PC-9 (cell line): ENCODE results near the gene STARD10. TPM values are rescaled to one million over a fixed set of nuclear protein-coding genes. Genes with fewer than 3 reads are reported as not detected.

Experiments
- BruUV-seq: library from RNA; stranded (reverse); fragments of 400-500 nt; replicated peaks from 2 replicates; lab custom pipeline; 2021; lab: Mats Ljungman, UMichigan
- CTCF ChIA-PET: fragments of 300-600 bp; sonication (Branson Sonifier 250); formaldehyde crosslinking; loops from one replicate; lab custom pipeline; 2022; ENCODE audit warnings: antibody characterized with exemption; lab: Charles Lee
- POLR2A ChIA-PET: fragments of 300-600 bp; sonication (Branson Sonifier 250); formaldehyde crosslinking; loops from one replicate; lab custom pipeline; 2022; ENCODE audit warnings: antibody characterized with exemption; ENCODE audit not compliant: unreplicated experiment; lab: Charles Lee
- DNase-seq, 2 experiments: peaks; one replicate each; pipeline versions ENCODE4 v3.0.0 to v3.0.0-alpha.2; 2015 to 2022; ENCODE audit warnings: mixed read lengths in 1 of 2
- H2AFZ ChIP-seq: fragments of 200-600 bp; sonication (generic); 2 replicates; pipeline ENCODE4 v1.8.1; 2017; ENCODE audit warnings: antibody characterized with exemption
- H3F3A ChIP-seq: fragments of 200-600 bp; sonication (generic); 2 replicates; pipeline ENCODE4 v1.8.1; 2017; ENCODE audit warnings: antibody characterized with exemption, mild to moderate bottlenecking, low read depth; ENCODE audit not compliant: insufficient read depth
- H3K27ac ChIP-seq: fragments of 200-600 bp; sonication (generic); 2 replicates; pipeline ENCODE4 v1.6.1; 2016; ENCODE audit warnings: mixed run types
- H3K27me3 ChIP-seq: fragments of 200-600 bp; sonication (generic); 2 replicates; pipeline ENCODE4 v1.6.1; 2016; ENCODE audit warnings: low read depth, mixed run types; ENCODE audit not compliant: insufficient read depth
- H3K36me3 ChIP-seq: fragments of 200-600 bp; sonication (generic); 2 replicates; pipeline ENCODE4 v1.6.1; 2016; ENCODE audit warnings: low read depth, mixed run types
- H3K4me1 ChIP-seq: fragments of 200-600 bp; sonication (generic); replicated peaks from 2 replicates; pipeline ENCODE4 v1.6.1; 2016; ENCODE audit warnings: mixed run types; ENCODE audit not compliant: insufficient read depth
- H3K4me2 ChIP-seq: fragments of 200-600 bp; sonication (generic); 2 replicates; pipeline ENCODE4 v1.6.1; 2017; ENCODE audit warnings: mixed run types
- H3K4me3 ChIP-seq: fragments of 200-600 bp; sonication (generic); 2 replicates; pipeline ENCODE4 v1.6.1; 2016; ENCODE audit warnings: mixed run types
- H3K79me2 ChIP-seq: fragments of 200-600 bp; sonication (generic); 2 replicates; pipeline ENCODE4 v1.6.1; 2017; ENCODE audit warnings: low read depth, mixed run types
- H3K9me2 ChIP-seq: fragments of 200-600 bp; sonication (generic); 2 replicates; pipeline ENCODE4 v1.8.1; 2017; ENCODE audit warnings: mild to moderate bottlenecking; ENCODE audit not compliant: insufficient read depth
- H3K9me3 ChIP-seq: fragments of 200-600 bp; sonication (generic); 2 replicates; pipeline ENCODE4 v1.8.1; 2016; ENCODE audit warnings: low read depth; ENCODE audit not compliant: insufficient read depth
- H4K20me1 ChIP-seq: fragments of 200-600 bp; sonication (generic); 2 replicates; pipeline ENCODE4 v1.8.1; 2017; ENCODE audit not compliant: insufficient read depth
- CTCF ChIP-seq: fragments of 200-600 bp; sonication (generic); conservative IDR thresholded peaks from 2 replicates; pipeline ENCODE4 v1.6.1; 2017; ENCODE audit warnings: mixed run types, antibody characterized with exemption, mild to moderate bottlenecking, moderate library complexity
- EZH2 ChIP-seq: fragments of 200-600 bp; sonication (generic); IDR thresholded peaks from 2 replicates; pipeline ENCODE4 v1.8.0; 2017; ENCODE audit warnings: antibody characterized with exemption, low read depth
- intact Hi-C: fragments of 100-400 bp; cut with micrococcal nuclease; formaldehyde crosslinking; loops from one replicate; pipeline ENCODE4 v1.10.0; 2022; ENCODE audit not compliant: unreplicated experiment
- total RNA-seq: library from RNA; stranded (reverse); gene quantifications from 2 replicates; pipeline ENCODE4 v1.2.3, GENCODE V29; 2021

The STARD10 gene
- total RNA-seq, 1 experiment from 2014 or later: 145 TPM

- peak overlapping the region; percentile 80 for H3K27ac ChIP-seq
- intact Hi-C loops: no loop called here
- H3K79me2 ChIP-seq: no peaks in the 10 kb centered on the region
- H3F3A ChIP-seq: peaks cover 61% of the 10 kb centered on the region
- CTCF ChIA-PET: interaction anchor here (0.6 to 0.7 kb wide), 2 partner anchors 268 to 315 kb away, joined by 3 read pairs; no protein-coding TSS in a partner anchor
- no peaks in the 10 kb centered on the region for H3K9me2 ChIP-seq
- no peaks in the 10 kb centered on the region for H3K9me3 ChIP-seq
- POLR2A ChIA-PET: interaction anchor here (0.6 kb wide), 2 partner anchors 34 to 46 kb away, joined by 4 to 24 read pairs; no protein-coding TSS in a partner anchor
- peak overlapping the region; percentile 2; the same call in 1 of the 2 replicates for H3K4me3 ChIP-seq
- H3K27me3 ChIP-seq: no peaks in the 10 kb centered on the region
- no TSS peak for BruUV-seq
- no peak overlapping the region for H2AFZ ChIP-seq
- H4K20me1 ChIP-seq: no peaks in the 10 kb centered on the region
- TF ChIP-seq EZH2 (no peak), CTCF (no peak)
- DNase-seq: peak; percentile 75 to 99
- peak overlapping the region; percentile 58 for H3K4me2 ChIP-seq
- H3K4me1 ChIP-seq: peaks cover 80% of the 10 kb centered on the region
- H3K36me3 ChIP-seq: no peaks in the 10 kb centered on the region
These were observed 7.3 kb downstream of the STARD10 start for GRCh38 chr11:72786305-72787215.

DNA sequence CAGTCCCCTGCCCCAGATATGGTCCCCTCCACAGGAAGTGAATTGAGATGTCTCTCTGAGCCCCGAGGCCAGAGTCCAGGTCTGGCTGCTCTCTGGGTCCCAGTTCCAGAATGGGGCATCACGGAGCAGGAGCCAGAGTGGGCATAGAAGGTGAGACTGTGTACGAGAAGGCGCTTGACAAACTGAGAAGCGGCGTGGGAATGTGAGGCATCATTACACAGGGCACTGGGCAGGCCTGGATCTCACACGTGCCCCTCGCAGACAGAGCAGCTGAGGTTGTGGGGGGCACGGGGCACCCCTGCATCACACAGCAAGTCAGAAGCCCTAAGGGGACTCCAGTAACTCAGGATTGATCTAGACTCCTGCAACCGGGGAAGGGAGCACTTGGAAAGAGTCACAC lies 9.2 kb downstream of the STARD10 start:
- peaks cover 16% of the 10 kb centered on the region for H3K79me2 ChIP-seq
- no peaks in the 10 kb centered on the region for H3K9me3 ChIP-seq
- peak overlapping the region; percentile 80 for H3K27ac ChIP-seq
- H3K36me3 ChIP-seq: no peaks in the 10 kb centered on the region; the same call in 1 of the 2 replicates
- no TSS peak for BruUV-seq
- DNase-seq: no peak
- H3K9me2 ChIP-seq: no peaks in the 10 kb centered on the region
- H2AFZ ChIP-seq: no peak overlapping the region
- H3K4me3 ChIP-seq: no peak overlapping the region
- CTCF ChIA-PET: no interaction called here
- peaks cover 79% of the 10 kb centered on the region for H3K4me1 ChIP-seq
- peaks cover 54% of the 10 kb centered on the region for H3F3A ChIP-seq
- intact Hi-C loops: no loop called here
- H4K20me1 ChIP-seq: no peaks in the 10 kb centered on the region
- peak overlapping the region; percentile 58; the same call in 1 of the 2 replicates for H3K4me2 ChIP-seq
- POLR2A ChIA-PET: no interaction called here
- no peaks in the 10 kb centered on the region for H3K27me3 ChIP-seq
- TF ChIP-seq EZH2: no peak
- TF ChIP-seq CTCF: no peak

GRCh38 chr11:72783144-72783905 lies 10.5 kb downstream of the STARD10 start:
- H3K27me3 ChIP-seq: no peaks in the 10 kb centered on the region
- no peak overlapping the region for H3K27ac ChIP-seq
- H3K4me2 ChIP-seq: peak overlapping the region; percentile 78; the same call in 1 of the 2 replicates
- no peak overlapping the region for H3K4me3 ChIP-seq
- H2AFZ ChIP-seq: no peak overlapping the region
- no peaks in the 10 kb centered on the region for H3K9me3 ChIP-seq
- H3K4me1 ChIP-seq: peaks cover 79% of the 10 kb centered on the region
- no peaks in the 10 kb centered on the region for H4K20me1 ChIP-seq
- no peak for DNase-seq
- intact Hi-C loops: no loop called here
- CTCF ChIA-PET: interaction anchor here (1.1 to 1.4 kb wide), 2 partner anchors 11 to 312 kb away, joined by 5 to 7 read pairs; partner anchors contain the start of gene STARD10
- peaks cover 9% of the 10 kb centered on the region; the same call in 1 of the 2 replicates for H3K36me3 ChIP-seq
- POLR2A ChIA-PET: no interaction called here
- no peaks in the 10 kb centered on the region for H3K9me2 ChIP-seq
- no peak for TF ChIP-seq EZH2
- no peak for TF ChIP-seq CTCF
- BruUV-seq: TSS peak; percentile 62
- peaks cover 29% of the 10 kb centered on the region for H3K79me2 ChIP-seq
- peaks cover 56% of the 10 kb centered on the region for H3F3A ChIP-seq
